ENCODE data around the gene PACRGL. TPM values are rescaled to one million over a fixed set of nuclear protein-coding genes. Genes with fewer than 3 reads are reported as not detected.

PACRGL gene
- total RNA-seq, 4 donors from 2014 or later = 23.0 to 105 (median 32.0) TPM

DNA sequence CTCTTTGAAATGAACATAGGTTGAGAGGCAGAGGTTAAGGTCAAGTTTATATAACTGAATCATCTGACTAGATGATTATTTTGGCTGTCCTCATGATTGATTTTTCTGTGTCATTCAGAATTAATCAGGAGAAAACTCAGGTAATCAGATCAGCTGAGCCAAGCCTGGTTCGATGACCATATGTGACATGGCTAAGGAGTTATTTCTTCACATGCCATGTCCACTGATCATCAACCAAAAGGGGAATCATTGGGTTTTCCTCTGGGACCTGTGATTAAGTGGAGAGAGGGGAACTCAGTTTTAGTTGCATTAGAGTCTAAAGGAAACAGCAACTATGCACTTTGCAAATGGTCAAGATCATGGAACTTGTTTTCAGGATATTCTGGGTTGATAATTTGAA is 20.3 kb upstream of the PACRGL start:
- Histone ChIP-seq H3K9me3 (no peaks in the 10 kb centered on the region), H3K27me3 (no peaks in the 10 kb centered on the region), H3K4me3 (no peak overlapping the region), H3K27ac (no peak overlapping the region), H3K4me1 (peaks cover 0 to 5% (median 1%) of the 10 kb centered on the region in 4 donors), H3K36me3 (no peaks in the 10 kb centered on the region)
- no peak for DNase-seq (ENCODE audit: low spot score in 2 of 2)
- 70 to 75% methylated on average over 1 of the region's 1 CpG for WGBS, 2 donors
- no peak for TF ChIP-seq POLR2A (IDR thresholded peaks at IDR 0.05)

DNA sequence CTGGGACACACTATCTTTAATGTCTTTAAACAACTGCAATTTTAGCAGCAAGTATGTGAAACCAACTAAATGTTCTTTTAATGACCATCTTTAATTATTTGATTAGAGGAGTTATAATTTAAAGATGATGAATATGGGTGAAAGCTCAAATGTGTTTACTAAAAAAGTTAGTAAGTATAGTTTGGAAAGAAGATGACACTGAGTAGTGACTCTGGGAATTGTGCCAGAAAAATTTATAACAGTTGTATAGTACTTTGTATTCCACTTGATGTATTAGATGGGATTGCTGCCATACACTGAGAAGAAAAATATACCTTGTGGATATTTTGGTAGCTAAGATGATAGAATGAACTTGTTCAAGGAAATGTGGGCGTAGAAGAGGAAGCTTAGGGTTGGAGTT is 19.5 kb upstream of the PACRGL start:
- H3K4me3 ChIP-seq = no peak overlapping the region
- H3K27ac ChIP-seq = no peak overlapping the region
- H3K4me1 ChIP-seq = peaks cover 0 to 8% (median 2%) of the 10 kb centered on the region in 4 donors
- H3K27me3 ChIP-seq = no peaks in the 10 kb centered on the region
- WGBS, 2 donors = 71 to 83% methylated on average over 1 of the region's 1 CpG
- H3K36me3 ChIP-seq = no peaks in the 10 kb centered on the region
- no peaks in the 10 kb centered on the region for H3K9me3 ChIP-seq
- DNase-seq (ENCODE audit: low spot score in 2 of 2) = no peak
- TF ChIP-seq, protein P1, sequence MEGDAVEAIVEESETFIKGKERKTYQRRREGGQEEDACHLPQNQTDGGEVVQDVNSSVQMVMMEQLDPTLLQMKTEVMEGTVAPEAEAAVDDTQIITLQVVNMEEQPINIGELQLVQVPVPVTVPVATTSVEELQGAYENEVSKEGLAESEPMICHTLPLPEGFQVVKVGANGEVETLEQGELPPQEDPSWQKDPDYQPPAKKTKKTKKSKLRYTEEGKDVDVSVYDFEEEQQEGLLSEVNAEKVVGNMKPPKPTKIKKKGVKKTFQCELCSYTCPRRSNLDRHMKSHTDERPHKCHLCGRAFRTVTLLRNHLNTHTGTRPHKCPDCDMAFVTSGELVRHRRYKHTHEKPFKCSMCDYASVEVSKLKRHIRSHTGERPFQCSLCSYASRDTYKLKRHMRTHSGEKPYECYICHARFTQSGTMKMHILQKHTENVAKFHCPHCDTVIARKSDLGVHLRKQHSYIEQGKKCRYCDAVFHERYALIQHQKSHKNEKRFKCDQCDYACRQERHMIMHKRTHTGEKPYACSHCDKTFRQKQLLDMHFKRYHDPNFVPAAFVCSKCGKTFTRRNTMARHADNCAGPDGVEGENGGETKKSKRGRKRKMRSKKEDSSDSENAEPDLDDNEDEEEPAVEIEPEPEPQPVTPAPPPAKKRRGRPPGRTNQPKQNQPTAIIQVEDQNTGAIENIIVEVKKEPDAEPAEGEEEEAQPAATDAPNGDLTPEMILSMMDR (IDR thresholded peaks at IDR 0.05) = no peak
- no peak for TF ChIP-seq EP300 (IDR thresholded peaks at IDR 0.05)
- TF ChIP-seq POLR2A (IDR thresholded peaks at IDR 0.05) = no peak

DNA sequence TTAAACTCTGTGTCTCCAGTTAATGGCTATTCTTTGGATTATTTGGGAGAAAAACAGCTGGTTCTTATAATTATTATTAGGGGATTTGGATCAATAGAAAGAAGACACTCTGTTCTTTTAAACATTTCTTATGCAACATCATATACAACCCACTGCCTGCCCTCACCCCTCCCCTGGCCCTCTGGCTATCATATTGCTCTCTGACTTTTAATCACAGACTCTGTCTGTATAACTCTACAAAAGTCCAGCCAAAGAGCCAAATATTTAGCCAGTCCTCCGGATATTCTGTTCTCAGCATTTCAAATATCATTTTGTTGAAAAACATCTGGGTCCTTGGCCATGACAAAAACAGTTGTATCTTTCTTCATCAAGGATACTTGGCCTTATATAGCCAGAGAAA is 19.0 kb upstream of the PACRGL start:
- Histone ChIP-seq H3K27ac (no peak overlapping the region), H3K4me3 (no peak overlapping the region), H3K27me3 (no peaks in the 10 kb centered on the region), H3K9me3 (no peaks in the 10 kb centered on the region), H3K4me1 (peaks cover 0 to 8% (median 2%) of the 10 kb centered on the region in 4 donors), H3K36me3 (no peaks in the 10 kb centered on the region)
- 19 to 22% methylated on average over 1 of the region's 1 CpG for WGBS, 2 donors
- TF ChIP-seq EP300 (IDR thresholded peaks at IDR 0.05) (no peak), POLR2A (IDR thresholded peaks at IDR 0.05) (no peak)
- TF ChIP-seq, protein P1 (IDR thresholded peaks at IDR 0.05) = no peak
- no peak for DNase-seq (ENCODE audit: low spot score in 2 of 2)

DNA sequence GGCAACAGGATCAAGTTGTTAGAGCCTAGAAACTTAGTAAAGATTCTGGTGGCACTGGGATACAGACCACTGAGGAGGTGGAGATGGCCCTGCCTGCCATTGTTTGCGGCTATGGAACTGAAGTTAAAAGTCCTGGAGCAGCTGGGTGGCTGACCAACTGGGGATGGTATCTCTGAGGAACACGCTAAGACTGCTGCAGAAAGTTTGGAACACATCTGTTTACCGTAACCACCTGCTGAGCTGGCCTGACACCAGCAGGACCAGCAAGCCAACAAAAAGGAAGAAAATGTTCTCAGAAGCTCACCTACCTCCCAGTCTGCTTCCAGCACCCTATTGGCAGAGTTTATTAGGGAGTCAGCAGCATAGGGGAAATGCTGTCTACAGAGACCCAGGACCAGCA is 17.4 kb upstream of the PACRGL start:
- no peaks in the 10 kb centered on the region for H3K9me3 ChIP-seq
- H3K36me3 ChIP-seq = no peaks in the 10 kb centered on the region
- H3K27me3 ChIP-seq = no peaks in the 10 kb centered on the region
- H3K4me3 ChIP-seq = no peak overlapping the region
- no peak for TF ChIP-seq POLR2A (IDR thresholded peaks at IDR 0.05)
- no peak for TF ChIP-seq EP300 (IDR thresholded peaks at IDR 0.05)
- TF ChIP-seq, protein P1 (IDR thresholded peaks at IDR 0.05) = no peak
- 72 to 84% methylated on average over 3 of the region's 3 CpGs for WGBS, 2 donors
- no peak overlapping the region for H3K27ac ChIP-seq
- DNase-seq (ENCODE audit: low spot score in 2 of 2) = no peak
- peaks cover 0 to 8% (median 2%) of the 10 kb centered on the region in 4 donors for H3K4me1 ChIP-seq

DNA sequence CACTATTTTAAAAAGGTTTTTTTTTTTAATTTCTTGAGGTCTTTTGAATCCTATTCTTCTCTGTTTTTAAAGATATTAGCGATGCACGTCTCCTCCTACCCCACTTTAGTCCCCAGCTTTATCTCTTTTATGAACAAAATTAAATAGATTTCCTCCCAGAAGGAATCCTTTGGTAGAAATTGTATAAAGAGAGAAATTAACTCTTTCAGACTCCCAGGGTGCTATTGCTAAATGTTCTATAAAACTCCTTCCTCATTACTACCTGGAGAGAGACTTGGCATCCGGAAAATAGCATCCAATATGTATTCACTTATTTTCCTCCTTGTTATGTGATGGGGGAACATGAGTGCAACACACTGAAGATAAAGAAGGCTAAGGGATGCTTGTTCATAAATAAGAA is 16.5 kb upstream of the PACRGL start:
- Histone ChIP-seq H3K4me1 (peaks cover 0 to 8% (median 2%) of the 10 kb centered on the region in 4 donors), H3K27ac (no peak overlapping the region), H3K4me3 (no peak overlapping the region), H3K9me3 (no peaks in the 10 kb centered on the region), H3K36me3 (no peaks in the 10 kb centered on the region), H3K27me3 (no peaks in the 10 kb centered on the region)
- 92 to 93% methylated on average over 3 of the region's 3 CpGs for WGBS, 2 donors
- TF ChIP-seq, protein P1 (IDR thresholded peaks at IDR 0.05) = no peak
- no peak for TF ChIP-seq EP300 (IDR thresholded peaks at IDR 0.05)
- no peak for TF ChIP-seq POLR2A (IDR thresholded peaks at IDR 0.05)
- no peak for DNase-seq (ENCODE audit: low spot score in 2 of 2)
